Superior temporal gyrus (tissue), 1 donor: ENCODE results near the gene TGM2.

ENCODE experiments used
- DNase-seq: peaks from one replicate; pipeline ENCODE4 v3.0.0-alpha.2; 2016; ENCODE audit errors: extremely low spot score

TGM2 gene

GRCh38 chr20:38165089-38165965 lies at the start of gene TGM2:
TGM2 (minus strand) TSS chr20:38165270; CDS start chr20:38165198, 72 bp downstream.
- no peak for DNase-seq

- no peak for DNase-seq
Measured at GRCh38 chr20:38214256-38215193, 49.5 kb upstream of the TGM2 start.

- no peak for DNase-seq
Measured at GRCh38 chr20:38213607-38213940, 48.5 kb upstream of the TGM2 start.

- DNase-seq = no peak
Measured at GRCh38 chr20:38212806-38213606, 47.9 kb upstream of the TGM2 start.

GRCh38 chr20:38211200-38212097 lies 46.4 kb upstream of the TGM2 start:
- DNase-seq = no peak

GRCh38 chr20:38210741-38211140 lies 45.7 kb upstream of the TGM2 start:
- DNase-seq = no peak

GRCh38 chr20:38209736-38210405 lies 44.8 kb upstream of the TGM2 start:
- DNase-seq = no peak

- no peak for DNase-seq
Measured at GRCh38 chr20:38209054-38209675, 44.1 kb upstream of the TGM2 start.

GRCh38 chr20:38208523-38208922 lies 43.5 kb upstream of the TGM2 start:
- no peak for DNase-seq

- no peak for DNase-seq
Measured at GRCh38 chr20:38208088-38208487, 43.0 kb upstream of the TGM2 start.

GRCh38 chr20:38207621-38208020 lies 42.6 kb upstream of the TGM2 start:
- DNase-seq = no peak

- no peak for DNase-seq
Measured at GRCh38 chr20:38205001-38205400, 39.9 kb upstream of the TGM2 start.

GRCh38 chr20:38203981-38204357 lies 38.9 kb upstream of the TGM2 start:
- DNase-seq = no peak

- no peak for DNase-seq
Measured at GRCh38 chr20:38203337-38203980, 38.4 kb upstream of the TGM2 start.

- DNase-seq = no peak
Measured at GRCh38 chr20:38202982-38203293, 37.9 kb upstream of the TGM2 start.

- no peak for DNase-seq
Measured at GRCh38 chr20:38202153-38202981, 37.3 kb upstream of the TGM2 start.

- DNase-seq = no peak
Measured at GRCh38 chr20:38201356-38201755, 36.3 kb upstream of the TGM2 start.

GRCh38 chr20:38200646-38201045 lies 35.6 kb upstream of the TGM2 start:
- DNase-seq = no peak
